Hepatocyte (in vitro differentiated cells): ENCODE measurements around the gene CFAP298. TPM values are rescaled to one million over a fixed set of nuclear protein-coding genes. Genes with fewer than 3 reads are reported as not detected.

Experiments
- DNase-seq: peaks from one replicate; pipeline ENCODE4 v3.0.0-alpha.2; 2016; ENCODE audit warnings: low spot score
- H2AFZ ChIP-seq: fragments of 200-600 bp; sonication (generic); 2 replicates; pipeline ENCODE4 v1.6.0; 2016; ENCODE audit warnings: antibody characterized with exemption, mild to moderate bottlenecking
- H3K27ac ChIP-seq: fragments of 200-600 bp; sonication (generic); 2 replicates; pipeline ENCODE4 v1.5.1; 2016; ENCODE audit warnings: mild to moderate bottlenecking
- H3K27me3 ChIP-seq: fragments of 200-600 bp; sonication (generic); 2 replicates; pipeline ENCODE4 v1.6.1; 2016
- H3K36me3 ChIP-seq: fragments of 200-600 bp; sonication (generic); replicated peaks from 2 replicates; pipeline ENCODE4 v1.5.1; 2016; ENCODE audit warnings: low read depth; ENCODE audit not compliant: insufficient read depth
- H3K4me1 ChIP-seq: fragments of 200-600 bp; sonication (generic); 2 replicates; pipeline ENCODE4 v1.5.1; 2016; ENCODE audit warnings: mild to moderate bottlenecking, moderate library complexity; ENCODE audit not compliant: insufficient read depth
- H3K4me2 ChIP-seq: fragments of 200-600 bp; sonication (generic); 2 replicates; pipeline ENCODE4 v1.6.0; 2016
- H3K4me3 ChIP-seq: fragments of 200-600 bp; sonication (generic); 2 replicates; pipeline ENCODE4 v1.5.1; 2016; ENCODE audit warnings: mild to moderate bottlenecking
- H3K79me2 ChIP-seq: fragments of 200-600 bp; sonication (generic); 2 replicates; pipeline ENCODE4 v1.6.0; 2017; ENCODE audit warnings: mild to moderate bottlenecking
- H3K9me2 ChIP-seq: fragments of 200-600 bp; sonication (generic); replicated peaks from 2 replicates; pipeline ENCODE4 v1.6.0; 2017; ENCODE audit warnings: mild to moderate bottlenecking; ENCODE audit not compliant: insufficient read depth
- H3K9me3 ChIP-seq: fragments of 200-600 bp; sonication (generic); 2 replicates; pipeline ENCODE4 v1.5.1; 2016; ENCODE audit warnings: low read depth, mild to moderate bottlenecking
- H4K20me1 ChIP-seq: fragments of 200-600 bp; sonication (generic); 2 replicates; pipeline ENCODE4 v1.6.0; 2016; ENCODE audit warnings: mild to moderate bottlenecking; ENCODE audit not compliant: insufficient read depth, poor library complexity, severe bottlenecking
- CTCF ChIP-seq: fragments of 200-600 bp; sonication (generic); IDR thresholded peaks from 2 replicates; pipeline ENCODE4 v1.5.1; 2016; ENCODE audit warnings: antibody characterized with exemption, mild to moderate bottlenecking; ENCODE audit not compliant: poor library complexity
- EZH2 ChIP-seq: fragments of 200-600 bp; sonication (generic); IDR thresholded peaks from 2 replicates; pipeline ENCODE4 v1.6.1; 2016; ENCODE audit warnings: antibody characterized with exemption, mild to moderate bottlenecking, borderline replicate concordance
- EZH2phosphoT487 ChIP-seq: fragments of 200-600 bp; sonication (generic); IDR thresholded peaks from one replicate; pipeline ENCODE4 v1.6.1; 2018; ENCODE audit warnings: antibody characterized with exemption, mild to moderate bottlenecking, low read depth, moderate library complexity; ENCODE audit not compliant: unreplicated experiment, severe bottlenecking
- WGBS: methylation state at CpG from one replicate; pipeline ENCODE4 v1.1.6; 2016; ENCODE audit warnings: low lambda C conversion rate; ENCODE audit errors: missing lambda C conversion rate; 5-methylcytosine and 5-hydroxymethylcytosine counted together
- polyA plus RNA-seq: library from polyadenylated mRNA; unstranded; fragments of >200 nt; fragmentation: Nextera tagmentation; extraction: Ambion mirVana; gene quantifications from 2 replicates; pipeline ENCODE4 v1.2.1, GENCODE V29; 2016
- total RNA-seq: library from RNA; depleted of rRNA; stranded (reverse); fragments of >200 nt; gene quantifications from 2 replicates; pipeline ENCODE4 v1.2.3, GENCODE V29; 2014

Gene CFAP298
- total and polyA plus RNA-seq, 2 experiments from 2014 or later = 32.6 to 61.8 TPM

DNA sequence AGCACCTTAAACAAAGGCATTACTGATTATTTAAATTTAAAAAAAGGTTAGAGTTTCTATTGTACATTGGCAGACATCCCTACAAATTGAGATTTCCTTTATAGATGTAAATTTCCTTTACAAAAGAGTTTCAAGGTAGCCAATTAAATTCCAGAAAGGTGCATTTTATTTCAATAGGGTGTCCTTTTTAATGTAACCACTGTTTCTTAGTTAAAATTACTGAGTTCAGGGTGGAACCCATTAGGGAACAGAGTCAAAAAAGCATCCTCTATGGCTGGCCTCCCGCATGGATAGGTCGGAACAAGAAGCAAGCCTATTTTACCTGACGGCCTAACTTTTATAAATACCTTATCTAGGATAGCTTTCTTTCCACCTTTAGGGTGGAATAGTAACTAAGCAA is 51.3 kb downstream of the CFAP298 start:
- TF ChIP-seq CTCF (no peak), EZH2 (no peak), EZH2phosphoT487 (no peak)

GRCh38 chr21:32559006-32559610 is 53.1 kb downstream of the CFAP298 start:
- no peak overlapping the region for H3K4me2 ChIP-seq
- H3K4me1 ChIP-seq = no peaks in the 10 kb centered on the region
- H4K20me1 ChIP-seq = no peaks in the 10 kb centered on the region
- no peak overlapping the region for H3K4me3 ChIP-seq
- TF ChIP-seq EZH2 (no peak), EZH2phosphoT487 (no peak)
- no peaks in the 10 kb centered on the region for H3K36me3 ChIP-seq
- H3K79me2 ChIP-seq = no peaks in the 10 kb centered on the region
- H3K9me2 ChIP-seq = no peaks in the 10 kb centered on the region
- no peaks in the 10 kb centered on the region for H3K9me3 ChIP-seq
- H2AFZ ChIP-seq = no peak overlapping the region
- H3K27ac ChIP-seq = no peak overlapping the region
- DNase-seq = no peak
- 85% methylated on average over 6 of the region's 6 CpGs for WGBS
- H3K27me3 ChIP-seq = no peaks in the 10 kb centered on the region

More for the DNA sequence above, 51.3 kb downstream of the CFAP298 start:
- Histone ChIP-seq H3K27me3 (no peaks in the 10 kb centered on the region), H3K27ac (no peak overlapping the region), H3K4me2 (no peak overlapping the region), H4K20me1 (no peaks in the 10 kb centered on the region), H3K4me3 (no peak overlapping the region), H3K79me2 (no peaks in the 10 kb centered on the region), H3K36me3 (no peaks in the 10 kb centered on the region), H2AFZ (no peak overlapping the region), H3K9me3 (no peaks in the 10 kb centered on the region), H3K9me2 (no peaks in the 10 kb centered on the region), H3K4me1 (no peaks in the 10 kb centered on the region)
- no peak for DNase-seq
- 70% methylated on average over 3 of the region's 3 CpGs for WGBS

DNA sequence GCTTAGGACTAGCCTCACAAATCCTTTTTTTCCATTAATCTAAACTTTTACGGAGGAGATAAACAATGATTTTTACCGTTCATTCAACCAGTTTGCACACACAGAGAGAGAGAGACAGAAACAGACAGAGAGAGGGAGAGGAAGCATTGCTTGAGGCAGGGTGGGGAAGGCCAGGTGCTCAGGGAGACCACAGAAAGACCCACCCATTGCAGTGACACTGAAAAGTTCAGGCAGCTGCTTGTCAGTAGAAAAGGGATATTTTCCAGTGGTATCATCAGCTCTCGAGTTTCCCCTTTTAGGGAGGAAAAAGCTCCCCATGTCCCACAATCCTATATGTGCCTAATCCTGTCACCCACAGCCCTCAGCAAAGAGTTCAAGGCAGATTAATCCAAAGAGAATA is 54.1 kb downstream of the CFAP298 start:
- no peak for DNase-seq
- TF ChIP-seq EZH2 = no peak
- no peak for TF ChIP-seq CTCF
- no peak for TF ChIP-seq EZH2phosphoT487
- Histone ChIP-seq H3K4me3 (no peak overlapping the region), H4K20me1 (no peaks in the 10 kb centered on the region), H3K27me3 (no peaks in the 10 kb centered on the region), H3K36me3 (no peaks in the 10 kb centered on the region), H3K9me2 (no peaks in the 10 kb centered on the region), H3K27ac (no peak overlapping the region), H3K4me1 (no peaks in the 10 kb centered on the region), H2AFZ (no peak overlapping the region), H3K79me2 (no peaks in the 10 kb centered on the region), H3K9me3 (no peaks in the 10 kb centered on the region), H3K4me2 (no peak overlapping the region)
- 75% methylated on average over 3 of the region's 3 CpGs for WGBS

GRCh38 chr21:32554832-32555638 is 57.1 kb downstream of the CFAP298 start:
- 100% methylated on average over 4 of the region's 4 CpGs for WGBS
- no peaks in the 10 kb centered on the region for H4K20me1 ChIP-seq

More at GRCh38 chr21:32554832-32555638, 57.1 kb downstream of the CFAP298 start:
- TF ChIP-seq EZH2 = no peak
- no peak for TF ChIP-seq CTCF
- no peak for TF ChIP-seq EZH2phosphoT487
- Histone ChIP-seq H3K27ac (no peak overlapping the region), H3K4me2 (no peak overlapping the region), H3K79me2 (no peaks in the 10 kb centered on the region), H3K9me3 (no peaks in the 10 kb centered on the region), H3K4me1 (no peaks in the 10 kb centered on the region), H3K36me3 (no peaks in the 10 kb centered on the region), H3K9me2 (no peaks in the 10 kb centered on the region), H2AFZ (no peak overlapping the region), H3K27me3 (no peaks in the 10 kb centered on the region), H3K4me3 (no peak overlapping the region)
- DNase-seq = no peak
